Camera-type eye (tissue), 1 donor: ENCODE results near the gene HACE1. TPM values are rescaled to one million over a fixed set of nuclear protein-coding genes. Genes with fewer than 3 reads are reported as not detected.

Experiments
- total RNA-seq: library from RNA; depleted of rRNA; stranded (reverse); fragments of >200 nt; gene quantifications from one replicate; pipeline ENCODE4 v1.2.3, GENCODE V29; 2014

HACE1 gene
- total RNA-seq = 55.3 TPM

GRCh38 chr6:104859225-104860146 is at the start of gene HACE1:
Gene HACE1 (minus strand): TSS chr6:104859919. CDS start chr6:104859642, 277 bp downstream.

Other genes with a start within 250 kb of the HACE1 start
- 1.3 TPM for gene LIN28B, start 97.2 kb upstream of the HACE1 start, total RNA-seq